ENCODE data around the gene GOPC.

GOPC gene

DNA sequence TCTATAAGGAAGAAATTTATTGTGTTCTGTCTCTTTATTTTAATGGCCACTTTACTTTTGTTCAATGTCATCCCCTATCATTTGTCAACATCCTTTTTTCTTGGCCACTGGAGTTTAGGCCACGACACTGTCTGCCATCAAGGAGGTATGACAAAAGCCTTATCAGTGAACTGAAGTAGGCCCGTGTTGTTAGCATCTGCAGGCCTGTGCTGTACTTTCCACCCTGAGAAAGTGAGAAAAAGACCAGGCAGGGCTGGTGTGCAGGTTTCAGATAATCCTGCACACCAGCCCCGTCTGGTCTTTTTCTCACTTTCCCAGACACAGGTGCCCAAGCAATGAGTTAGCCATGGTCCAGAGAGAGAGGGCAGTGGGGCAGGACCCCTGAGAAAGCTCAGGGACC is 57.6 kb downstream of the GOPC start:
- TF ChIP-seq, protein P1, sequence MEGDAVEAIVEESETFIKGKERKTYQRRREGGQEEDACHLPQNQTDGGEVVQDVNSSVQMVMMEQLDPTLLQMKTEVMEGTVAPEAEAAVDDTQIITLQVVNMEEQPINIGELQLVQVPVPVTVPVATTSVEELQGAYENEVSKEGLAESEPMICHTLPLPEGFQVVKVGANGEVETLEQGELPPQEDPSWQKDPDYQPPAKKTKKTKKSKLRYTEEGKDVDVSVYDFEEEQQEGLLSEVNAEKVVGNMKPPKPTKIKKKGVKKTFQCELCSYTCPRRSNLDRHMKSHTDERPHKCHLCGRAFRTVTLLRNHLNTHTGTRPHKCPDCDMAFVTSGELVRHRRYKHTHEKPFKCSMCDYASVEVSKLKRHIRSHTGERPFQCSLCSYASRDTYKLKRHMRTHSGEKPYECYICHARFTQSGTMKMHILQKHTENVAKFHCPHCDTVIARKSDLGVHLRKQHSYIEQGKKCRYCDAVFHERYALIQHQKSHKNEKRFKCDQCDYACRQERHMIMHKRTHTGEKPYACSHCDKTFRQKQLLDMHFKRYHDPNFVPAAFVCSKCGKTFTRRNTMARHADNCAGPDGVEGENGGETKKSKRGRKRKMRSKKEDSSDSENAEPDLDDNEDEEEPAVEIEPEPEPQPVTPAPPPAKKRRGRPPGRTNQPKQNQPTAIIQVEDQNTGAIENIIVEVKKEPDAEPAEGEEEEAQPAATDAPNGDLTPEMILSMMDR (IDR thresholded peaks at IDR 0.05; ENCODE audit: borderline replicate concordance, insufficient read depth, low read depth, low read length): no peak
- no peak overlapping the region for H3K4me3 ChIP-seq (ENCODE audit: low read depth, low read length)

DNA sequence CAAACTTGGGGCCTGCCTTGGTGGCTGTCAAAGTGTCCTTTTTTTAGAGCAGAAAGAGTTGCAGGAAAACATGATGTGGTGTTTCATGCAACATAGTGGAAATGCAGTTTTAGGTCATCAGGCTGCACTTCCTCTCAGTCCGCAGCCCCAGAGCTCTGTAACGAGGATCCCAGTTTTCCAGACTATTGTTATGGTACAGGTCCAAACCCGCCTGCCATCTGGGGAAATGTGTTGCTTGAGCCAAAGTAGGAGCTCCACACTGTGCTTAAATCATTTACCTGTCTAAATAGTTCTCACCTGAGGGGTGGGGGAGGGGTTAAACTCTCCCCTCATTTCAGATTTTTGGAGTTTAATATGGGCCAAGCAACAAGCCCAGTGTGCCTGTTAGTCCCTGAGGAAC is 59.8 kb downstream of the GOPC start:
- no peak overlapping the region for H3K4me3 ChIP-seq (ENCODE audit: low read depth, low read length)
- TF ChIP-seq, protein P1 (IDR thresholded peaks at IDR 0.05; ENCODE audit: borderline replicate concordance, insufficient read depth, low read depth, low read length): no peak

DNA sequence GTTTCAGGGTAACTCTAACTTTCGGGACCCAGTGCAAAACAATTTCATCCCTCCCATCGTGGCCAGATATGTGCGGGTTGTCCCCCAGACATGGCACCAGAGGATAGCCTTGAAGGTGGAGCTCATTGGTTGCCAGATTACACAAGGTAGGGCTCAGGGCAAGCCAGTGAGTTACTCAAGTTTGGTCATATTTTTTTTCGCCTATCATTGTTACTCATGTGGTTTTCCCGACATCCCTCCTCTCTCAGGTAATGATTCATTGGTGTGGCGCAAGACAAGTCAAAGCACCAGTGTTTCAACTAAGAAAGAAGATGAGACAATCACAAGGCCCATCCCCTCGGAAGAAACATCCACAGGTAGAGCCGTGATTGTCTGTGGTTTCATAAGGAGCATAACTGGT is 61.6 kb downstream of the GOPC start:
- no peak overlapping the region for H3K4me3 ChIP-seq (ENCODE audit: low read depth, low read length)
- TF ChIP-seq, protein P1 (IDR thresholded peaks at IDR 0.05; ENCODE audit: borderline replicate concordance, insufficient read depth, low read depth, low read length): no peak

DNA sequence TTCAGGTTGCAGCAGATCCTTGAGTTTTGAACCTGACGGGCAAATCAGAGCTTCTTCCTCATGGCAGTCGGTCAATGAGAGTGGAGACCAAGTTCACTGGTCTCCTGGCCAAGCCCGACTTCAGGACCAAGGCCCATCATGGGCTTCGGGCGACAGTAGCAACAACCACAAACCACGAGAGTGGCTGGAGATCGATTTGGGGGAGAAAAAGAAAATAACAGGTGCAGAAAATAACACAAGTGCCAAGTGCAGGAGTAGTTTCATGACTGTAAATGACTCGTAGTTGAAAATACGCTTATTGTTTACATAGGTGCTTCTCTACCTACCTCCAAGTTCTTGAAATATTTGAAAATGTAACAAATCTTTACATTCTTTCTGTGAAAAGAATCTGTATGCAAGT is 63.7 kb downstream of the GOPC start:
- TF ChIP-seq, protein P1 (IDR thresholded peaks at IDR 0.05; ENCODE audit: borderline replicate concordance, insufficient read depth, low read depth, low read length): no peak
- no peak overlapping the region for H3K4me3 ChIP-seq (ENCODE audit: low read depth, low read length)

DNA sequence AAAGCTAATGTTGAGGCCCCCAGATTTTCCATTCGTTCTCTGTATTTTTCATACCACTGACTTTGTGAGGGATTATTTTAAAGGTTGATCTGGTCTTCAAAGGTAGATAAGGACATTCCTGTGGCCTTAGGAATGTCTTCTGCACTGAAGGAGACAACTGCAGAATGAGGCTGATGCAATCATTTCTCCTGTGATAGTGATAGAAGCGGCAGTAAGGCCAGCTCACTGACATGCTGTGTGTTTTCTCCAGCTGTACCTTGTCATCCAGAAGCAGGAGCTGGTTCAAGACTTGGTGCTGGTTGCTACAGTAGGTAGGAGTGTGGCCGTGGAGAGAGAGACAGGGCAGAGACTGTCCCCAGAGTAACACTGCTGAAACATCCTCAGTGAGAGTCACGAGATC is 66.0 kb downstream of the GOPC start:
- TF ChIP-seq, protein P1 (IDR thresholded peaks at IDR 0.05; ENCODE audit: borderline replicate concordance, insufficient read depth, low read depth, low read length): no peak
- H3K4me3 ChIP-seq (ENCODE audit: low read depth, low read length): no peak overlapping the region

DNA sequence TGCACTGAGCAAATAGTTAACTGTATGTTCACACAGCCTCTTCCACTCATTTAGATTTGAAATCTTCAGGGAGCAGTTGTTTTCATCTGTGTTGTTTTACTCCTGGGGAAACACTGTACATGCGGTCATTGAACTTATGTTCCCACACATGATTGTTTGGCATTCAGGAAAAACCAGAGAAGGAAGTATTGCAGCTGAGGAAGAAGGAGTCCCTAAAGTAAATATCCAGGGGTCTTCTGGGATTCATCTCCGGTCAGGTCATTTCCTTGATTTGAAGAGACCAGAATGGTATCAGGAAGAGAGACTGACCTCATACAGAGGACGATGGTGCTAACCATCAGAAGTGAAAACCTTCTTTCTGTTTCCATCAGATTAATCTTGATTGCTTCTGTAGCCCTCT is 67.3 kb downstream of the GOPC start:
- TF ChIP-seq, protein P1 (IDR thresholded peaks at IDR 0.05; ENCODE audit: borderline replicate concordance, insufficient read depth, low read depth, low read length): no peak
- no peak overlapping the region for H3K4me3 ChIP-seq (ENCODE audit: low read depth, low read length)

DNA sequence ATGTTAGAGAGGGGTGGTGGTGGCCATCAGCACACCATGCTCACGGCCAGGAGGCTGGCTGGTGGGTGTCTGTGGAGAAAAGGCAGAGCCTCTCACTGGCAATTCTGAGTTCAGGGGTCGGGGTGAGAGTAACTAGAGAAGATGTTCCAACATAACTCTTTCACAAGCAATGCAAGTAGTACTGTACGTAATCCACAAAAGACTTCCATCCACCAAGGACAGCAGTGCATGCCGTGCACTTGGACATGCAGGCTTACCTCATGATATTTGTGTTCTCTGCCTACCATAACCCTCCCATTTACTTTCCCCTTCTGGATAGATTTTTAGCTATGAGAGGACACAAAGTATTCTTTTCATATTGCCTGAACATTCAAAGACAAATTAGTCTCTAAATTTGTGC is 68.5 kb downstream of the GOPC start:
- H3K4me3 ChIP-seq (ENCODE audit: low read depth, low read length): no peak overlapping the region
- TF ChIP-seq, protein P1 (IDR thresholded peaks at IDR 0.05; ENCODE audit: borderline replicate concordance, insufficient read depth, low read depth, low read length): no peak
